GM21529 (cell line): ENCODE measurements around the gene EMC1.
A peak's percentile ranks its signal among the peaks of the same experiment; 100 is the strongest.
"Not testable (repeated sequence)": the region's sequence is repeated elsewhere in the genome, so short reads cannot be mapped to it uniquely, and the experiment has no call there.

Experiments used
- ATAC-seq: cut with Tn5 transposase; IDR thresholded peaks from one replicate; pipeline ENCODE4 v1.9.1; 2021; ENCODE audit not compliant: unreplicated experiment

EMC1 gene

DNA sequence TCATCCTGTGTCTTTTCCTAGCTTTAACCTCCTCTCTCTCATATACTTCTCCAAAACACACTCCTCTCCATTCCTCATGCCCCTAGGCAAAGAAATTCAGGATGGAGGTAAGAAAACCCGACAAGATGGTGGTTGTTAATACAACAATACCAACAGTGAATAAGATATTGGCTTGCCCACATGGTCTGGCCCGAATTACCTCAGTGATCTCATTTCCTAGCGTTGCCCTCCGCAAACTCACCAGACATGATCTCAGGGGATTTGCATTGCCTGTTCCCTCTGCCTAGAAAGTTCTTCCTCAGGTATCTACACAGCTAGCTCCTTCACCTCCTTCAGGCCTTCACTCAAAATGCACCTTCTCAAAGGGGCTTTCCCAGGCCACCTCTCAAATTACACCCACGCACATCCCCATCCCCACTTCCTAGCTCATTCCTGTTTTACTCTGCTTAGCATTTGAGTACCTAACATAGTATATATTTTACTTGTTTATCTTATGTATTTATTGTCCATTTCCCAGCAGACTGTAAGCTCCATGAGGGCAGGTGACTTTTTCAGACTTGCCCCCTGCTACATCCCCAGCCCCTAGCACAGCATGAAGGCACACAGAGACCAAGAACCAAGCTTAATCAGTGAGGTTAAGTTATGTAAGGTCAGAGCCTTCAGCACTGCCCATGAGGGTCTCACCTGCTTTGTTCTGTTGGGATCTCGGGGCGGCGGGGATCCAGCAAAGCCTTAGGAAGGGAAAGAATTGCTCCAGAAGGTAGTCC lies 31.1 kb downstream of the EMC1 start:
- no peak for ATAC-seq

DNA sequence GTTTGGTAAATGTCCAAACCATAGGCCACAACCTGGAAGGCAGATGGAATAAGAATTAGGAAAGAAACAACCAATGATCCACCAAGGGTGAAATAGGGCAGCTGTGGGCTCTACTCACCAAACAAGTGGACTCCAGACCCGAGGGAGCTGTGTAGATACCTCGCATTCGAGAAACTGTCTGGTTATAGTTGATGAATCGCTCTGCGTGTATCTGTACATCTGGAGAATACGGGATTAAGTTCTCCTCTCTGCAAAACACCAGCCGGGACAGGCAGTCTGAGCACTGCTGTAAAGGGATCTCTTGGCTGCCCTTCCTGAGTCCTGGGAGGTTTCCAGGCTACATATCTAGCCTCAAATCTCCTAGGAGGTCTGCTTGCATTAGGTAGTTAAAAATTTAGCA lies 31.9 kb downstream of the EMC1 start:
- ATAC-seq: no peak

DNA sequence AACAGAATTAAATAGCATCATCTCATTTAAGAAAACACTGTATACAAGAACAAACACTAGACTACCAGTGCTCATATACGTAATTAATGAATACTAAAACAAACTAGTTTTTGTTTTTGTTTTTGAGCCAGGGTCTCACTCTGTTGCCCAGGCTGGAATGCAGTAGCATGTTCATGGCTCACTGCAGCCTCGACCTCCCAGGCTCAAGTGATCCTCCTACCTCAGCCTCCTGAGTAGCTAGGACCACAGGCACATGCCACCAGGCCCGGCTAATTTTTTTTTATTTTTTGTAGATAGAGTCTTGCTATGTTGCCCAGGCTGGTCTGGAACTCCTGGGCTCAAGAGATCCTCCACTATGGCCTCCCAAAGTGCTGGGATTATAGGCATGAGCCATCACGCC lies 34.7 kb downstream of the EMC1 start:
- ATAC-seq: not testable (repeated sequence)

DNA sequence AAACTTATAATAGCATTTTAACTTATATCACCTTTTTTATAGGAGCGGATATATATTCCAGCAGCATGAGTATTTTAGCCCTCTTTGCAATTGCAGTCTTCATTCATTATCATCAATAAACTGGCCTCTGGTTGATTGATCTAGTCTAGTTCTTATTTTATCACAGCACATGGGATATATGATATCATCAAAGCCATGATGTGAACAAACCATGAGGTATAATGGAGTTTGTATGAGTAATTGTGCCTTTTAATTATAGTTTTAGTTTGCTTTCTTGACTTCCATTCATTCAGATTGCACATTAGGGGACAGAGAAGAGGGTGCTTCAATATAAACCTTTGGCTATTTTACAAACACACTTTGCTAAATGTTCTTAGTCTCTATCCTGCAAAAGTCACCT lies 37.7 kb downstream of the EMC1 start:
- no peak for ATAC-seq

DNA sequence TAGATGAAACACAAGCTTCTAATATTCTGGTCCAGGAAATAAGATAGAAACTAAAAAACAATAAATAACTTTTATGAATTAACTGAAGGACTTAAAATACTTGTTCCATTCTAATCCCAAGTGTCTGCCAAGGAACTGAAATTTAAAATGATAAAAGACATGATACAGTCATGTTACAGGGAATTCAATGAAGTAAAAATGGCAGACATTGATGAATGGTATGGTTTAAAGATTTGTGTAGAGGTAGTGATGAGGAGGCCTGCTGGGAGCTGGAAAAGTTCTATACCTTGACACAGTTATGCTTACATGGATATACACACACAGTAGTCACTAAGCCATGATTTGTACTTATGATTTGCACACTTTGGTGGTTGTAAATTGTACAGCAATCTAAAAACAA lies 39.2 kb downstream of the EMC1 start:
- ATAC-seq: no peak

DNA sequence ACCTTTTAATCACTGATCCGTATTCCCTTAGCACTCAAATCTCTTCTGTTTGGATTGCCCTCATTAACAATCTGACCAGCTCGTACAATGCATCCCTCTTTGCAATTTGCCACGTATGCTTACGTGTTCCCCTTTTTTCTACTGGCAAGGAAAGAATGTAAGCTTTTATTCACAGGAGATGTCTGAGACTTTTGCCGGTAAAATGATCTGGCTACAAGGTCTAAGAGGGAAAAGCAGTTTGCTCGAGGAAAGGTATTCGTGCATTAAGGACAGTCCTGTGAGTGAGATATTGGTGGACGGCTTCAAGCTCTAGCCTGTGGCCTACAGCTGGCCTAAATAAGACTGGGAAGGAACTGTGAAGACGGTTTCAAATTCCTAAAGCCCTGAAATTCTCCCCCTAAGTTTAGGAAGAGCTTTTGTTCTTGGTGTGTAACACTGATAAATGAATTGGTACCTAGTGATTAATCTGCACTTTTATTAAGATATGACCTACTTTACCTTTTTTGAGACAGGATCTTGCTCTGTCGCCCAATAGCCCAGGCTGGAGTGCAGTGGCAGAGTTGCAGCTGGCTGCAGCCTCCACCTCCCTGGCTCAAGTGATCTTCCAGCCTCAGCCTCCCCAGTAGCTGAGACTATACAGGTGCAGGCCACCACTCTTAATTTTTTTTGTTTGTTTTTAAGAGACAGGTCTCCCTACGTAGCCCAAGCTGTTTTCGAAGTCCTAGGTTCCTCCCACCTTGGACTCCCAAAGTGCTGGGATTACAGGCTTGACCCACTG lies 40.4 kb downstream of the EMC1 start:
- ATAC-seq: no peak

DNA sequence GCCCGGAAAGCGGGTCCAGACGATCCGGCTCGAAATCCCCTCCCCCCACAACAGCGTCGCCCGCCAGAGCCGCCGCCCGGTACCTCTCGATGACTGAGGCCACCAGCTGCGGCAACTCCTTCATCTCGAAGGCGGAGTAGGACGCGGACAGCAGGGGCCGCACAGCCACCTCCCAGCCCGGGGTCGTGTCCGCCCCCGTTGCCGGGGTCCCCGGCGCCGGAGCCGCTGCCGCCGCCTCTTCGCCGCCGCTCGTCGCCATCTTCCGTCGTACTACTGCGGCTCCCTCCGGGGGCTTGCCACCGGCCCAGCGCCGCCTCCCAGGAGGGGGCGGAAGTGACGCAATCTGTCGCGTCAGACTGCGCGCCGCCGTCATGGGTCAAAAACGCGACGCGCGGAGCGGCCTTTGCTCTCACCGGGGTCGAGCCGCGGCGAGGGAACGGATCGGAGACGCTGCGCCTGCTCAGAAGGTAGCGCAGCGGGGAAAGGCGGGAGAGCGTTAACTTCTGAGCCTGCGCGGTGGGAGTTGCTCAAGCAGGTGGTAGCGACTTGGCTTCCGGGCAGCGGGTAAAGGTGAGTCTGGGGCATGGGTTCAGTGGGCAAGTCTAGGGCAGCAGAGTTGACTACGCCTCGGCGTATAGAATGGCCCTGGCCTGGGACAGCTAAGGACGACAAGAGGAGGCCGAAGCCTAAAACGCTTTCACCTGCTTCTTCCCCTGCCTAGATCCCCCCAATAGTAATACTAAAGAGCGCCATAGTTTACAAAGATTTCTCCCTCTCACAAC lies 41.1 kb downstream of the EMC1 start, which contains the start of gene UBR4:
Gene UBR4 (minus strand): TSS at position 277 of the 782 bp plus-strand sequence. CDS start 18 bp downstream, at position 259.
- ATAC-seq: peak; percentile 79

DNA sequence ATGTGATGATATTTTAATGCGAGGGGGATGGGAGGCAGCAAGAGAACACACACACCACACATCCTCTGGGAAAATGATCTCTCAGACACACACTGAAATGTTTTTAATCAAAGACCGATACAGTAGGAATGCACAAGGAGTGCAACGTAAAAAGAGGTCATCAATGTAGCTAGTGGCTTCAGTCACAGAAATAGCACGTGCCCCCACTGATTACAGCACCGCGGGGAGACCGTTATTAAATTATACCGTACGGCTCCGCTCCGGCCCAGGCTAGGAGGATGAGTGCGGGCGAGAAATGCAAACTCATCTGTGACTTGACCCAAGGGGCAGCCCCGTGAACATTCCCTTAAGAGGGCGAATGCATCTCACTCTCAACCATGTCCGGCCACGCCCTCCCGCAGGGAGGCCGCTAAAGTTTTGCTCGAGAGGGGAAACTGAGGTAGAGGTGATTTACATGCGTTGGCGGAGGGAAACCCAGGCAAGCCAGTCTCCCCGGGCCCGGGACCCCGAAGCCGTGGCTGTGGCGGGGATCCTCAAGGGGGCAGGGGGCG lies 41.8 kb downstream of the EMC1 start:
- ATAC-seq: peak; percentile 66

DNA sequence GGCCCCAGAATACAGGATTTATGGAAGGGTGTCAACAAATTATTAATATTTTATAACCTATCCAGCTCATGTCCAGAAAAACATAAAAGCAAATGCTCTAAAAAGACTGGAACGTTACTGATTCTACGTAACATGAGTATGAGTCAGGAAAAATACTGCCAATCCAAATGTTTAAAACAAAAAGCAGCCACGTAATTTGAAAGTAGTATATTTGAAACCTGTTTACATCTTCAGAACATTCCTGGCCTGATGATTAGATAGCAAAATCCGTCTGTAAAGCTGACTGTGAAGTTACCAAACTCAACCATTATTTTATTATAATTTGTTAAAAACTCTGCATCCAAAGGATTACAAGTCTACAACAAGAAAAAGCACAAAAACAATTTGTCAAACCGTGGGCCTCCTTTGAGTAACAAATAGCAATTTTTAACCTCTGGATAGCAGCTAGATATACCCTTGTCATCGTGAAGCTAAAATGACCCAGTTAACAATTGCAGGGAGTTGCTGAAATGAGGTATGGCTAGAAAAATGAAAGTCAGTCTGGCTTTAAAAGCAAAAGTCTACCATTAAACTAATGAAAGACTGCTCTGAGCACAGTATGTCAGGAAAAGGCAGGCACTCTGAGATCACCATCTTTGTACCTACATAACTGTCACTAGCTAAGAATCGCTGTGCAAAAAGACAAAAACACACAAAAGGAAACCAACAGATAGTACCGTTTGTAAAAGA lies 42.5 kb downstream of the EMC1 start:
- ATAC-seq: no peak

DNA sequence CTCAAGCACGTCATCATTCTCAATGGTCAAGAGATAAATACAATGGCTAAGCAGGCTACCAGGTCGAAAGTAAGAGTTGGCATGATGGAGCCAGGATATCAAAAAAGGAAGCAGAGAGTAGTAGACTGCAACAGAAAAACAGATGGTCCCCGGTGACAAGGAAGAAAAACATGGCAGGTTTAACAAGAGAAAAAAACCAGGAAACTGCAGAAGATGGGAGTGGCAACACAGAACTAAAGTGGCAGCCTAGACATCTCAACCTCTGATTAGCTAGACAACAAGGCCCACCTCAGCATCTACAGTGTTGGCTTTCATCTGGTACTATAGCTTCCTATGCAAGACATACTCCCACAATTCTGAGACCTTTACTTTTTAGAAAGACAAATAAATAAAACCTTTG lies 44.4 kb downstream of the EMC1 start:
- no peak for ATAC-seq

DNA sequence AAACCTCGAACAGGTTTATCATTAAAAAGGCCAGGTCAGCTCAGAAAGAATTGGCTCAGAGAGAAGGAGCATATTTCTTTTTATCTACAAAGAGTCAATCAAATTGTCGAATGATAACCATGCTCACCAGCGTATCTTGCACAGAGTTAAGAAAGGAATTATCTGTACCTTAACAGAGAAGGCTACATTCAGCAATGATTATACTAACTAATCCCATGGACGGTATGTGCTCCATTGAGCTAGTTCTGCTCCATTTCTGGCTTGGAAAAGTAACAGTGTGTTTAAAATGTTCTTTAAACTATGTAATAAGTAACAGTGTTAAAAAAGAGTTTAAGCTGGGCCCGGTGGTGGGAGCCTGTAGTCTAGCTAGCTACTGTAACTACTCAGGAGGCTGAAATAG lies 45.5 kb downstream of the EMC1 start:
- no peak for ATAC-seq

DNA sequence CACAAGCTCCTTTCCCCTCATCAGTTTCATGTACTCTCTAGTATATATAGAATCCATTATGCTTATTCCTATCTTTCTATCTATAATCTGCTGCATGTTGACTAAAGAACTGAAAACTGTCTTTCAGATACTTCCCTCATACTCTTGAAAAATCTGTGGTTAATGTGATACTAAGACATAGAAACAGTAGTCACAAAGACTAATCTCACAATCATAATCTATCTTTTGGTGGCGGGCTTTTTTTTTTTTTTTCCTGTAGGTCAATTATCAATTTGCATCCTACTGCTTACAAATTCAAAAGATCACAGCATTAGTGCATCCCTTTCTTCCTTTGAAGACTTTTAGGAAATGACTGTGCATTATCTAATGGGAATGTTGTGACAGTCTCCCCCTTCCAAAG lies 45.9 kb downstream of the EMC1 start:
- no peak for ATAC-seq

DNA sequence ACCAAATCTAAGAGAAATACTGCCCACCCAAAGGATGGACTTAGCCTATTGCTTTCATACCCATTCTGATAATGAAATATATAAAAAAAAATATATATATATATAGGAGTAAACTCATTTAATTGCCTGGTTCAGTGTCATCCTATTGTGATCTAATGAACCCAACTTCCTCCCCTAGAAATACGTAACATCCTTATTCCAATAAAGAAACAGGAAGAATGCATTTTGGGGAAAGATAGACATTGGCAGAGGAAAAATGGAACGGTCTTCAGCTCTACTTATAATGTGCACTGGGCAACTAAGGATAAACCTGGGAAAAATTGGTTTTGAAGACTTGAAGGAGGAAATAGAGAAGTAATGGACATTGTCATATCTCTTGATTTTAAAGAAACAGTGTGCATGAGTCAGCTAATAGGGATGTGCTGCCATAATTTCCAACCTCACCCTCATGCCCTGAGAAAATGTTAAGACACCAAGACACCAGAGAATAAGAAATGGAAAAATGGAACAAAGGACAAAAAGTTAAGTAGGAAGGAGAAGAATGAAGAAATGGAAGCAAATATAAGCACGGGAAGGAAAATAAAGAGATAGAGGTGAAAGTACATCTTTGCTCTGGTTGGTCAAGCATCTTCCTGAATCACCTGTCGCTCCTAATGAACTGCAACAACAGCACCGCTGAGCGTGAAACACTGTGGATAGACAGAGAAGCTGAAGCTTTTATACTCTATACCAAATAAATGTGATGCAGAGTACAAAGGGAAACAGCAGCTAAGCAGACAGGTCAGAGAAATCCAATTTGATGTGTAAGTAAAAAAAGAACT lies 46.7 kb downstream of the EMC1 start:
- ATAC-seq: no peak

DNA sequence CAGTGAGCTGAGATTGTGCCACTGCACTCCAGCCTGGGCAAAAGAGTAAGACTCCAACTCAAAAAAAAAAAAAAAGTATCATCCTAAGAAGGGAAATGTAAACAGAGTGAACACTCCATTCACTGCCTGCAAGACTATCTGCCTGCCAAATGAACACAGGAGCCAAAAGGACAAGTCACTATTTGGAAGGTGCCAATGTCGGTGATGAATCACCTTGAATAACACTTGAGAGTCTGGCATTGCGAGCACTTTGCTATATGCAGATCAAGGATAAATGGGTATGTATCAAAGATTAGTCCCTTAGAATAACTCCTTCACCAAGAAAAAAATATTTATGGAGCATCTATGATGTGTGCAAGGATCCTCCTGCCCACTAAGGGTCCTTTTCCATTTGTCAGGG lies 47.9 kb downstream of the EMC1 start:
- ATAC-seq: no peak

DNA sequence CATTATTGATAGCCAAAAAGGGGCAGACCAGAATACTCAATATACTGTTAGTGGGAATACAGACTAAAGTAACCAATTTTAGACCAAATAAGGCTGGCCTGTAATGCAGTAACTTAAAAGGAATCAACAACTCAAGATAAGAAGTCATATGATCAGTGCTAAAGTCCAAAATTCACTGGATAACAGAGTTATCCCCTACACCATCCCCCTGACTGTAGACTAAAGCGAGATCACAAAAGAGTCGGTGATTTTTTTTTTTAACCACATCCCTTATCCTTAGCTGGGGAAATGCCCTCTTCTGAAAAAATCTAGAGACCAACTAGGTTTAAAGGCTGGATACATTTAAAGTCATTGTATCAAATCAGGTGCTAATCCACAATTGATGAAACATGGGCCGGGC lies 48.9 kb downstream of the EMC1 start:
- no peak for ATAC-seq

DNA sequence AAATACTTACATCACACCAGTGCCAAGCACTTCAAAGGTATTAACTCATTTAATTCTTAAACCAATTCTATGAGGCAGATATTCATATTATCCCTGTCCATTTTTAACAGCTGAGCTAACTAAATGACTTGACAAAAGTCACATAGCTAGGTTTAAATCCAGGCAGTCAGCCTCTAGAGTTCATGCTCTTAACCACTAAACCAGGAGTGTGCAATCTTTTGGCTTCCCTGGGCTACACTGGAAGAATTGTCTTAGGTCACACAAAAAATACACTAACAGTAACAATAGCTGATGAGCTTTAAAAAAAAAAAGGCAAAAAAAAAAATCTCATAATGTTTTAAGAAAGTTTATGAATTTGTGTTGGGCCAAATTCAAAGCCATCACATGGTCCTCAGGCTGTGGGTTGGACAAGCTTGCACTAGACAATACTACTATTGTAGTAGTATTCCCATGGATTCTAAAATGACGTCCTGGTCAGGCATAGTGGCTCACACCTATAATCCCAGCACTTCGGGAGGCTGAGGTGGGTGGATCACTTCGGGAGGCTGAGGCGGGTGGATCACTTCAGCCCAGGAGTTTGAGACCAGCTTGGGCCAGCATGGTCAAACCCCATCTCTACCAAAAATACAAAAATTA lies 51.2 kb downstream of the EMC1 start:
- ATAC-seq: no peak

DNA sequence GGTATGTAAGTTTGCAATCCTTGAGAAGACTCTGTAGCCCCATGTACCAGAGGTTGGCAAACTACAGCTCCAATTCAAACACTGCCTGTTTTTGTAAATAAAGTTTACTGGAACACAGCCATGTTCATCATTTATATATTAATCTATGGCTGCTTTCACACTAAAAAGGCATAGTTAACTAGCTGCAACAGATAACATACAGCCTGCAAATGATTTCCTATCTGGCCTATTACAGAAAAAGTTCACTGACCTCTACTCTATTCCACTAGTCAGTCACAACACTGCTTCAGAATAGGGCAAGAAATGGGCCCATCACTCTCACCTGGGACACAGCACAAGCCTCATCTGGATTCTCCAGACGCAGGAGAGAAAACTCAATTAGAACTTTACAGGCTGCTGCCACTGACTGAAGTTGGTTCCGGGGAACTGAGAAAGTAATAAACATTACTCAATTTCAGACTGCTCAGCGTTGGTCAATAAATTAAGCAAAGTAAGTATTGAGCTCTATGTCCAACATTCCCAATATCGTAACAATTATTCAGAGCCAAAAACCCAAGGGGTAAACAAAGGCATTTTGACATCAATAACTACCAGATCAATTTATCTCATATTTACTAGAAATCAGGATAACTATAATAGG lies 51.9 kb downstream of the EMC1 start:
- no peak for ATAC-seq

DNA sequence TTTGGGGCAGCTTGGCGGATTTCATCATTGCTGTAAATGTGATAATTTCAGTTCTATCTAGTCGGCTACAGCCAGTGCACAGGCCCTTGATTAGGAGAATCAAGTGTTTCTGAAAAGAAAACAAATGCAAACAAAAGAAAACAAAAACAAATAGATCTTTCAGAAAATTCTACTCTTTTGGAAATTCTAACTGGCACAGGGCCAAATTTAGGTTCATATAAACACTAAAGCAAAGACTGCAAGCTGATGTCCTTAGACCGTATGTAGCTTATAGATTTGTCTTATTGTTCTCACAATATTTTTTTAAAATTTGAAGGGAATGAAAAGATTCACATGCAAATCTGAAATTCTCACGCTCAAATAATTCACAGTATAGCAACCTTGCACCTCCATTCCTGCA lies 52.5 kb downstream of the EMC1 start:
- ATAC-seq: no peak

DNA sequence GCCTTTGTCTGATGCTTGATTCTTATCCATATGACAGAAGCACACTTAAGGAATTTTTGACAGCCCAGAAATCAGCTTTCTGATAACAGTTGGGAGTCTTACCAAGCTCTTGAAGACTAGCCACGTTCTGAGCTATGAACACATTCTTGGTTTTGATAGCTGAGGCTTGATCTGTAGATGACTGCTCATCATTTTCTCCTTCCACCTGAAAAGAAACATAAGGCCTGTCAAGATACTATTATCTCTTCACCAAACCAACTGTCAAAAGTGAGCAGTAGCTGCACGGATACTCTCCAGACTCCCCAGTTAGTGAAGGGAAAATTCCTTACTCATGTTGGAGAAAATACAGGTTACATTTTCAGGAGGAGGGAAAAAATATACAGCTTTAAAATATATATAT lies 53.5 kb downstream of the EMC1 start:
- no peak for ATAC-seq
